Measurements from ENCODE around the gene SLC25A43. TPM values are rescaled to one million over a fixed set of nuclear protein-coding genes. Genes with fewer than 3 reads are reported as not detected.
"Not testable (repeated sequence)": the region's sequence is repeated elsewhere in the genome, so short reads cannot be mapped to it uniquely, and the experiment has no call there.

SLC25A43 gene
- 8.9 and 12.7 TPM in 2 replicates for total RNA-seq (2014; rRNA removed; shearing (Covaris generic))
- polyA plus RNA-seq (2016; fragmentation: Nextera tagmentation; extraction: Ambion mirVana): 7.1 and 8.7 TPM in 2 replicates
- long read RNA-seq, partial matches to known transcripts: 1 of 4 reads
- long read RNA-seq, other reads (novel, unspliced or antisense): 0 of 4 reads

GRCh38 chrX:119398974-119399771, at the start of gene SLC25A43:
Gene SLC25A43, plus strand, starts transcription at chrX:119399336. Its CDS starts 68 bp downstream, at chrX:119399404.
- Histone ChIP-seq H3K4me3 (peak within 1 kb of the TSS; percentile 56), H3K4me2 (peak within 1 kb of the TSS; percentile 79), H3K9me2 (ENCODE audit: insufficient read depth) (no peaks in the 10 kb centered on the region), H4K20me1 (replicated peaks; ENCODE audit: insufficient read depth) (no peaks in the 10 kb centered on the region), H3K27ac (ENCODE audit: low read depth) (no peak within 1 kb of the TSS), H3F3A (replicated peaks; ENCODE audit: low read depth) (no peaks in the 10 kb centered on the region), H3K4me1 (ENCODE audit: insufficient read depth) (0 out of 2 replicates have a peak, but pooled peaks cover 4% of the 10 kb centered on the region), H2AFZ (peak within 1 kb of the TSS; percentile 85), H3K27me3 (ENCODE audit: insufficient read depth) (peaks cover 11% of the 10 kb centered on the region; the same call in 1 of the 2 replicates), H3K79me2 (replicated peaks; ENCODE audit: insufficient read depth) (no peaks in the 10 kb centered on the region), H3K36me3 (ENCODE audit: insufficient read depth) (no peaks in the 10 kb centered on the region)
- Mint-ChIP-seq H3K27me3 (ENCODE audit: insufficient read depth, low read depth, poor library complexity) (peaks cover 3% of the 10 kb centered on the region), H3K9me3 (no peaks in the 10 kb centered on the region), H3K4me1 (no peaks in the 10 kb centered on the region; the same call in 2 of the 3 replicates), H3K4me3 (peak within 1 kb of the TSS; percentile 74), H3K27ac (no peak within 1 kb of the TSS), H3K36me3 (ENCODE audit: low read depth) (no peaks in the 10 kb centered on the region)
- TF ChIP-seq POLR2AphosphoS5 (IDR thresholded peaks at IDR 0.05; ENCODE audit: low read depth) (peak; percentile 43; the same call in 1 of the 2 replicates), CTCF (conservative IDR thresholded peaks at IDR 0.05; ENCODE audit: low read depth in 2 of 2) (no peak)
- peak; percentile 89 for ATAC-seq
- peak; percentile 46 for DNase-seq (ENCODE audit: low spot score)

GRCh38 chrX:119359618-119360382, 39.3 kb upstream of the SLC25A43 start:
- Histone ChIP-seq H3F3A (replicated peaks; ENCODE audit: low read depth) (no peaks in the 10 kb centered on the region), H3K4me1 (ENCODE audit: insufficient read depth) (no peaks in the 10 kb centered on the region), H3K79me2 (replicated peaks; ENCODE audit: insufficient read depth) (no peaks in the 10 kb centered on the region), H3K4me3 (no peak overlapping the region), H3K27me3 (ENCODE audit: insufficient read depth) (no peaks in the 10 kb centered on the region), H2AFZ (no peak overlapping the region), H3K9me2 (ENCODE audit: insufficient read depth) (no peaks in the 10 kb centered on the region), H3K36me3 (ENCODE audit: insufficient read depth) (no peaks in the 10 kb centered on the region), H4K20me1 (replicated peaks; ENCODE audit: insufficient read depth) (no peaks in the 10 kb centered on the region), H3K27ac (ENCODE audit: low read depth) (no peak overlapping the region), H3K4me2 (no peak overlapping the region)
- no peaks in the 10 kb centered on the region for H3K27me3 Mint-ChIP-seq (ENCODE audit: insufficient read depth, low read depth, poor library complexity)
- TF ChIP-seq CREB1 (CRISPR knock-in tag; IDR thresholded peaks at IDR 0.05; ENCODE audit: low read depth) (no peak), ETS1 (IDR thresholded peaks at IDR 0.05) (no peak), EZH2 (IDR thresholded peaks at IDR 0.05; ENCODE audit: low read depth, unreplicated experiment) (no peak)
- no peaks in the 10 kb centered on the region for H3K36me3 Mint-ChIP-seq (ENCODE audit: low read depth)
- H3K4me3 Mint-ChIP-seq: no peak overlapping the region
- no peaks in the 10 kb centered on the region for H3K4me1 Mint-ChIP-seq
- DNase-seq (ENCODE audit: low spot score) (no peak), ATAC-seq (no peak)
- H3K9me3 Mint-ChIP-seq: peaks cover 9% of the 10 kb centered on the region; the same call in 1 of the 3 replicates
- no peak overlapping the region for H3K27ac Mint-ChIP-seq

- not testable (repeated sequence) for H3K4me2 ChIP-seq; H3F3A ChIP-seq (replicated peaks; ENCODE audit: low read depth); ATAC-seq; H3K9me2 ChIP-seq (ENCODE audit: insufficient read depth); H3K79me2 ChIP-seq (replicated peaks; ENCODE audit: insufficient read depth); H3K27ac Mint-ChIP-seq; H3K27me3 ChIP-seq (ENCODE audit: insufficient read depth); H3K4me1 Mint-ChIP-seq; H3K4me3 ChIP-seq; H3K27ac ChIP-seq (ENCODE audit: low read depth); H3K36me3 Mint-ChIP-seq (ENCODE audit: low read depth); H3K27me3 Mint-ChIP-seq (ENCODE audit: insufficient read depth, low read depth, poor library complexity); DNase-seq (ENCODE audit: low spot score); H3K36me3 ChIP-seq (ENCODE audit: insufficient read depth); H3K4me1 ChIP-seq (ENCODE audit: insufficient read depth); H3K4me3 Mint-ChIP-seq; H2AFZ ChIP-seq; H3K9me3 Mint-ChIP-seq; H4K20me1 ChIP-seq (replicated peaks; ENCODE audit: insufficient read depth)
Measured at GRCh38 chrX:119361451-119361850, 37.7 kb upstream of the SLC25A43 start.

GRCh38 chrX:119362074-119362473, 37.1 kb upstream of the SLC25A43 start:
- not testable (repeated sequence) for H3K4me2 ChIP-seq; H3K27me3 ChIP-seq (ENCODE audit: insufficient read depth); H3K79me2 ChIP-seq (replicated peaks; ENCODE audit: insufficient read depth); H3F3A ChIP-seq (replicated peaks; ENCODE audit: low read depth); H3K36me3 Mint-ChIP-seq (ENCODE audit: low read depth); H3K4me3 Mint-ChIP-seq; H3K27me3 Mint-ChIP-seq (ENCODE audit: insufficient read depth, low read depth, poor library complexity); H3K4me3 ChIP-seq; H3K27ac Mint-ChIP-seq; H3K4me1 Mint-ChIP-seq; H3K4me1 ChIP-seq (ENCODE audit: insufficient read depth); ATAC-seq; H3K36me3 ChIP-seq (ENCODE audit: insufficient read depth); H2AFZ ChIP-seq; H3K9me2 ChIP-seq (ENCODE audit: insufficient read depth); H4K20me1 ChIP-seq (replicated peaks; ENCODE audit: insufficient read depth); H3K9me3 Mint-ChIP-seq; DNase-seq (ENCODE audit: low spot score); H3K27ac ChIP-seq (ENCODE audit: low read depth)
